ENCODE measurements around the gene LRP1B. TPM values are rescaled to one million over a fixed set of nuclear protein-coding genes. Genes with fewer than 3 reads are reported as not detected.

Gene LRP1B
- total RNA-seq, 1 donor from 2014 or later = not detected

DNA sequence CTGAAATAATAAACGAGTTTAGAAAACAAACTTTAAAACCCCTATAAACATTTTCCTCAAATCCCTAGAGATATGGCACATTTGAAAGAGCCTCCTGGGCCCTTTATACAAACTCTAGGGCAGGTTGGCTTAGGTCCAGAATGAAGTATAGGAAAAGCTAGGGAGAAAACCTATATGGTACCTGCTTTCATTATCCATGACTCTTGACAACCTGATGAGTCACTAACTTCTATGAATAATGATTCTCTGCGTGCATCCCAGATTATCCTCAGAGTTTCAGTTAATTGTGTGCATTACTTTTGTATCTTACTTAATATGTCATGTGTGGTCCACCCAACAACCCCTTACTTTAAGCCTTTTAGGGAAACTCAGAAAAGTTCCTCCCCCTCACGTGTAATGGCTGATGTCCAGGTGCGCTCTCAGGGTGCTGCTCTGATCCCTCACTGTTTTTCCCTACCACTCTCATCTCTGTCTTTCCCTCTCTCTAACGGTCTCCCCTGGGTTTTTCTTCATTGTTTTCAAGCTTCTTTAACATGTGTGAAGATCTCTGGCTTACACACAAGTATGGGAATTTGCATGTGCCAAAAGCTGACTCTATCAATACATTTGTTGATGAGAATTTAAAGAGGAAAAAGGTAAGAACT is 78.5 kb downstream of the LRP1B start:
- DNase-seq (ENCODE audit: missing footprints) (no peak), ATAC-seq (no peak)
- intact Hi-C loops (cut with DNase I) = no loop called here

GRCh38 chr2:142048581-142048980 is 82.2 kb downstream of the LRP1B start:
- DNase-seq (ENCODE audit: missing footprints) (no peak), ATAC-seq (no peak)
- intact Hi-C loops (cut with DNase I) = no loop called here

DNA sequence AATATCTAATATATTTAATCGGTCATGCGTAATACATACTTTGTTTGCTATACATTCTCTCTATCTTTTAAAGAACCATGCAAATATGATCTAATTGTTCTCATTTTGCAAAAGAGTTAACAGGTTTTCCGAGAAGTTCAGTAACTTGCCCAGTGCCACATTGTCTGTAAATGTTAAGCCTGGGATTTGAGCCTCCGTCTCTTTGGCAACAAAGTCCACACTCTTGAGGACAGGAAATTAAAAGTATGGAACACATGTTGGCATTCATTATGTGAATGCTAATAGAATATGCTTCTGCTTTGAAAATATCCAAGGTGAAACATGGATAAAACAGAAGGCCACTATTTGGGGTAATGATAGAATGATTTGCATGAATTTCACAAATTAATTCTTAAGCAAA is 85.2 kb downstream of the LRP1B start:
- ATAC-seq (no peak), DNase-seq (ENCODE audit: missing footprints) (no peak)
- intact Hi-C loops (cut with DNase I) = no loop called here

DNA sequence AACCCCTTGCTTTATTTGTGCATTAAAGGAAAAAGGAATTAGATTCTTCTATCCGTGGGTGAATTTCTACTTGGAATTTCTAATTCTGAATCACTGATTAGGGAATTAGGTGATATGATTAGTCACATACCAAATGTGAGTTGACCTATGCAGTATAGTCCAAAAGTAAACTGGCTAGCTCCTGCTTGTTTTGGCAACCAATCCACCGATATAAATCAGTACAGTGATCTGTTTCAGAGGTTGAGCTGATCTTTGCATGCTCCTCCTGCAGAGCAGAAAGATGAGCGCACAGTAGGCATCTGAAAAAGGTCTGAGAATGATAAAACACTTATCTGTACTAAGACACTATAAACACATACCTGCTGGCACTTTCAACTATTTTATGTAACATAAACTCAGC is 86.6 kb downstream of the LRP1B start:
- ATAC-seq (no peak), DNase-seq (ENCODE audit: missing footprints) (no peak)
- intact Hi-C loops (cut with DNase I) = no loop called here

GRCh38 chr2:142042536-142043199 is 88.1 kb downstream of the LRP1B start:
- DNase-seq (ENCODE audit: missing footprints) (no peak), ATAC-seq (no peak)
- intact Hi-C loops (cut with DNase I) = no loop called here

GRCh38 chr2:142041996-142042395 is 88.8 kb downstream of the LRP1B start:
- DNase-seq (ENCODE audit: missing footprints) = no peak
- ATAC-seq = no peak
- intact Hi-C loops (cut with DNase I) = no loop called here

DNA sequence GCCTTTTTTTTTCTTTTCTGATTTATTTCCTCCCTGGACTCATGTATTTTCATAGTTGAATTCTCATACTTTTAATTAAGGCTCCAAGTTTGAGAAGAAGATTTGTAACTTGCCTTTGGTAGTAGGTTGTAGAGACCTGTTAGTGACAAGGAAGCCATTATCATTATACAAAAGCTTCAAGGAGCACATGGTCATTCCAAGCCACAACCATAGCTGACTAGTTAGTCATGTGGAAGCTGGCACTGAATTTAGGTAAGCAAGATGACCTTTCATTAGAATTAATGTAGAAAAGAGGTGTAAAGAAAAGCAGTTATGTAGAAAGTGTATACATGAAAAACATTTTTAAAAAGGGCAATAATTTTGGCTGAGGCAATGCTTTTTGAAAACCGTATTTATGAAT is 89.7 kb downstream of the LRP1B start:
- no peak for ATAC-seq
- intact Hi-C loops (cut with DNase I) = no loop called here
- no peak for DNase-seq (ENCODE audit: missing footprints)

DNA sequence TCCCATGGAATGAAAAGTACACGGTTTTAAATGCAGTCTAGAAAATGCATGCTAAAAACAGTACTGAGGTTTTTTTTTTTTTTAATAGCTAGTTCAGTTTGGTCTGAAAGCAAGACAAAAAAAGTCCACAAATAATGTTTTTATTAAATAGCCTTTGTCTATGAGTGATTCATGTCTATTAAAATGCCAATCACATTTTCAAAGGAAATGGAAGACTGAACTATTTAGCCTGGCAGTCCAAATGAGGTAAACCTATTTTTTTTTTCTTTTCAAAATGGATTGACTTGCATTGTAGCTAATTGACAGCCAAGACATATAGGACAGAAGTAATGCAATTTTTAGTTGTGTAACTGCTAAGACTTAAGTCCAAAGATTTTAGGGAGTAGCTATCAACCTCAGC is 90.3 kb downstream of the LRP1B start:
- no peak for DNase-seq (ENCODE audit: missing footprints)
- intact Hi-C loops (cut with DNase I) = no loop called here
- no peak for ATAC-seq

- intact Hi-C loops (cut with DNase I) = no loop called here
- no peak for ATAC-seq
- DNase-seq (ENCODE audit: missing footprints) = no peak
Observed at GRCh38 chr2:142038826-142039225, 92.0 kb downstream of the LRP1B start.

DNA sequence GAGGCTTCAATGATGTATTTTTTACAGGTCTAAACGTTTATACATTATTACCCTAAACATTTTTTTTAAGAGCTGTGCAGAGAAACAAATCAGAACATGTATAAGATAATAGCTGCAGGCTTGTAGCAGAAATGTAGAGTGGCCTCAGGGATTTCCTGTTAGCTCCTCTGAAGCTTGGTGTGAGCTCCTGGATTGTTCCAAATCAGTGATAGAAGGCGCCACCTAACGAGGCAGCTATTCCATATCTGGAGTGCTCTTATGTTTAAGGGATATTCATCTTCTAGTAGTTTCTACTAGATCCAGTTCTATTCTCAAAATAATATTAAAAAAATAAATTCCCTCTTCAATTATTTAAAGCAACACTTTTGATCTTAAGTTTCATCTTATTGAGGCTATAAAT is 93.1 kb downstream of the LRP1B start:
- no peak for DNase-seq (ENCODE audit: missing footprints)
- no peak for ATAC-seq
- intact Hi-C loops (cut with DNase I) = no loop called here

DNA sequence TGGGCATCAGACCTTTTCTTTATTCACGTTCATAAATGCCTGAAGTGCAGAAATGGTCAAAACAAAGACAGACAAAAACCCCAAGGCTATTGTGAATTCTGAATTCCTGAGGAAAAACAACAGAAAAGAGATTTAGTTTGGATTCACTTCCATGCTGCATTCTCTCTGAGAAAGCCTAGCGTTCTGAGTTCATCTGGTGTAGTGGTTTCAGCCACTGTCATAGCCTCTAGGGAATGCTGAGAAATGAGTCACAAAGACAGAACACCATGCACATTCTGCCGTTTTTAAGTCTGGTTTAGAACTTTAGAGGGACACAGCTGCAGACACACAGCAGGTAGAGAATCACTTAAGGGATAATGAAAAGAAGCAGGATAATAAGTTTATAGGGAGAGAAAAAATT is 93.8 kb downstream of the LRP1B start:
- ATAC-seq (no peak), DNase-seq (ENCODE audit: missing footprints) (no peak)
- intact Hi-C loops (cut with DNase I) = no loop called here

- DNase-seq (ENCODE audit: missing footprints) (no peak), ATAC-seq (no peak)
- intact Hi-C loops (cut with DNase I) = no loop called here
Observed at GRCh38 chr2:142033393-142033792, 97.4 kb downstream of the LRP1B start.

DNA sequence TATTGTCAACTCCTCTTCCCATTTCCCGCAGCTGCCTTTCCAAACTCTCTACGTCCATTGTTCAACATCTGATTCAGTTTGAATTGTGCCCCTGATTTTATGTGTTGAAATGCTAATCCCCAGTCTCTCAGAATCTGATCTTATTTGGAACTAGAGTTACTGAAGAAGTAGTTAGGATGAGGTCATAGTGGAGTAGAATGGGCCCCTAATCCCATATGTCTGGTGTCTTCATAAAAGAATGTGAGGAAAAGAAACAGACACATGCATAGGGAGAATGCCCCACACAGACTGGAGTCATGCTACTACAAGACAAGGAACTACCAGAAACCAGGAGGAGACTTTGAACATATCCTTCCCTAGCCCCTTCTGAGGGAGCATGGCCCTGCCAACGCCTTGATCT is 99.2 kb downstream of the LRP1B start:
- intact Hi-C loops (cut with DNase I) = no loop called here
- ATAC-seq = no peak

GRCh38 chr2:142030735-142031134 is 100.1 kb downstream of the LRP1B start:
- no peak for ATAC-seq
- no peak for DNase-seq (ENCODE audit: missing footprints)
- intact Hi-C loops (cut with DNase I) = no loop called here

More for the DNA sequence above, 99.2 kb downstream of the LRP1B start:
- DNase-seq (ENCODE audit: missing footprints) = no peak

GRCh38 chr2:142029974-142030373 is 100.8 kb downstream of the LRP1B start:
- intact Hi-C loops (cut with DNase I) = no loop called here
- ATAC-seq = no peak
- no peak for DNase-seq (ENCODE audit: missing footprints)

DNA sequence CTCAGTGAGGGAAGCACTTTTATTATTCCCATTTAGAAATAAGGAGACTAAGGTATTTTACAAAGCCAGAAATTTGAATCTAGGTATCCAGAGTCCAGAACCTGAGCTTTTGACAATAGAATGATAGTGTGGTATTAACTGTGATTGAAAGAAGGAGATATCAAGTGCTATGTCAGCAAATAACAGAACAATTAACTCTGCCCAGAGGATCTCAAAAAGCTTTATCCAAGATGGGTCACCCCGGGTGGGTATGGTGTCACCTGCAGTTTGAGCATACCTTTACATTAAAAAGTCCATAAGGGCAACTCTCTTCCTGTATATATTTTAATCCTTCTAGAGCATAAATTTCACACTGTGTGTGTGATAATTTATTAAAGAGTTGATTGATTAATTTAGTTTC is 105.4 kb downstream of the LRP1B start:
- ATAC-seq (no peak), DNase-seq (ENCODE audit: missing footprints) (no peak)
- intact Hi-C loops (cut with DNase I) = no loop called here

DNA sequence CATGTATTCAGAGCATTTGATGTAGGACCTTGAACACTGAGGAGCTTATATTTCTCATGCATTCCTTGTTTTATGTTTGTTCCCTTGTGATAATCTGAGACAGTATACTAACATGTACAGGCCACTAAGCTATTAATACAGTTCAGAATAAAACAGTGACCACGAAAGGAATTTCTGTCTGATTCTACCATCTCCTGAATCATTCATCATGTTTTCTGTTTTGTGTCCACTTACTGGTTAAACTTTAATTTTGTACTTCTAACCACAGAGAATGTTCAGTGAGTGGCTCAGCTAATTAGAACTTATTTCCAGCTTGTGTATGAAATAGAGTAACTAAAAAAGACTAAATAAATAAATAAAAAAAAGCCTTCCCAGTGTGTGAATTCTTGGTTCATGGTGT is 110.4 kb downstream of the LRP1B start:
- intact Hi-C loops (cut with DNase I) = no loop called here
- DNase-seq (ENCODE audit: missing footprints) = no peak
- ATAC-seq = no peak

- ATAC-seq = no peak
- intact Hi-C loops (cut with DNase I) = loop anchor here (10.0 kb wide), 1 partner anchor 1060 kb away; no protein-coding TSS in a partner anchor
Observed at GRCh38 chr2:142014536-142014935, 116.3 kb downstream of the LRP1B start.

DNA sequence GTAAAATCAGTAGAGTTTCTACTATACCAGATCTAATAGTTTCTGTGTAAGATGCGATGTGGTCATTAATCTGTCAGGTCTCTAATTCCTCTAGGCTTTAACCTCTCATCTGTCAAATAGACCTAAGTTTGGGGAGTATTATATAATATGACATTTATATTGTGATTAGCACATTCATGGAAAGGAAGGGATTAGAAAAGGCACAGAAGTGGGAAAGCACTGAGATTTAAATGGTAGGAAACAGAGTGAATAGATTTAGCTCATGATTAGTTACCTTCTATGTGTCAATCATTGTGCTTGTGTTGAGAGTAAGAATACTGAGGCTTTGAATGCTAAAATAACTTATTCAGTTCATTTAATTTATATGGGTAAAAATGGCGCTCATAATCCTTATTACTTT is 118.0 kb downstream of the LRP1B start:
- ATAC-seq (no peak), DNase-seq (ENCODE audit: missing footprints) (no peak)
- intact Hi-C loops (cut with DNase I) = loop anchor here (10.0 kb wide), 1 partner anchor 1058 kb away; no protein-coding TSS in a partner anchor

More at GRCh38 chr2:142014536-142014935, 116.3 kb downstream of the LRP1B start:
- no peak for DNase-seq (ENCODE audit: missing footprints)

DNA sequence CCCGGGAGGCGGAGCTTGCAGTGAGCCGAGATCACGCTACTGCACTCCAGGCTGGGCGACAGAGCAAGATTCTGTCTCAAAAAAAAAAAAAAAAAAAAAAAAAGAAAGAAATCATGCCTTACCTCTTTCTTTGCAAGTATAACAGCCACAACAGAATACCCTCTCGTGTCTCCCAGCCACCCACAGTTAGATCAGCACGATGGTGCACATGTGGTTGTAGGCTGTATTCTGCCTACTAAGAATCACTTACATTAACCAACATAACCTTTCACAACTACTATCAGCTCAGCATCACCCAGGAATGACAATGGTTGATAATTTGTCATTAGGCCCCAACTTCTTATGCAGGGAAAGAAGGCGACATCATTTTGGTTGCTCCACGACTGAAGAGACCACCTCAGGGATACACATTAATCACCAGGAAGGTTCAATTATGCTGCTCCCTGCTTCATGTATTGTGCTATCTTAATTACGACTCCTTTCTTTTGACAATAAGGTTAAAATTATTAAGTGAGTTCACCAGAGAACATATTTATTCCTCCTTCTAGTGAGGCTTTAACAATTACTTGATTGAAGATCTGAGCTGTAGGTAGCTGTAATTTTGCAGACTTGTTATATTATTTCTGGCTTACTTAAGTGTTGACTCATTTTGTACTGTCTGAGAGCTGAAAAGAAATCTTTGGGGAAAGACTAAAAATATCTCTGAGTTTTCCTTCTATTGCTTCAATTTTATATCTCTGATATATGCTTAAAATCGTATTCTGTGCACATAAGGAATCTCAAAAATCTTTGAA is 120.1 kb downstream of the LRP1B start:
- ATAC-seq (no peak), DNase-seq (ENCODE audit: missing footprints) (no peak)
- intact Hi-C loops (cut with DNase I) = loop anchor here (10.0 kb wide), 1 partner anchor 1056 kb away; no protein-coding TSS in a partner anchor
